Panc1 (cell line): ENCODE results near the gene PGLYRP2.

Experiments used
- CTCF ChIP-seq: fragments of 450-650 bp; IDR thresholded peaks from 2 replicates; pipeline ENCODE4 v1.5.1; 2017; ENCODE audit warnings: mild to moderate bottlenecking
- POLR2AphosphoS5 ChIP-seq: IDR thresholded peaks from 2 replicates; pipeline ENCODE4 v1.6.1; 2012; ENCODE audit warnings: mild to moderate bottlenecking, low read depth, low read length, moderate library complexity

GRCh38 chr19:15436012-15436825 is 43.1 kb downstream of the PGLYRP2 start:
- TF ChIP-seq CTCF (no peak), POLR2AphosphoS5 (no peak)
